ENCODE measurements around the gene MS4A6E. TPM values are rescaled to one million over a fixed set of nuclear protein-coding genes. Genes with fewer than 3 reads are reported as not detected.

MS4A6E gene
- total and polyA plus RNA-seq, 2 of the 8 experiments (the other 6 are each of a cell fraction or from before 2014, with no cell fraction given), result not detected

- no peak within 1 kb of the TSS for H3K56ac ChIP-seq (replicated peaks; ENCODE audit: insufficient read length, low read depth, low read length)
- no peak within 1 kb of the TSS for H3K27ac ChIP-seq (ENCODE audit: low read depth, low read length)
- H3K23me2 ChIP-seq (ENCODE audit: low read depth, low read length), result no peaks in the 10 kb centered on the region
- H2AK5ac ChIP-seq (ENCODE audit: low read depth, low read length), result no peak within 1 kb of the TSS
- no peak within 1 kb of the TSS for H2BK12ac ChIP-seq (ENCODE audit: low read depth, low read length)
- H3K23ac ChIP-seq (ENCODE audit: insufficient read length), result no peak within 1 kb of the TSS
- no peaks in the 10 kb centered on the region for H3K9me3 ChIP-seq (ENCODE audit: insufficient read depth in 2 of 2, low read depth in 1 of 2, low read length in 1 of 2)
- H2BK5ac ChIP-seq (ENCODE audit: low read depth, low read length), result no peak within 1 kb of the TSS
- no peak within 1 kb of the TSS for H2AFZ ChIP-seq (ENCODE audit: low read length)
- no peaks in the 10 kb centered on the region for H4K20me1 ChIP-seq (replicated peaks in 1 of 2; ENCODE audit: control insufficient read depth in 1 of 2, insufficient read depth in 2 of 2, low read length in 2 of 2)
- WGBS, 2 experiments (ENCODE audit: extremely low coverage in 1 of 2, insufficient coverage in 1 of 2, insufficient read length in 1 of 2, insufficient replicate concordance in 2 of 2, low coverage in 1 of 2, low lambda C conversion rate in 2 of 2, missing lambda C conversion rate in 1 of 2), result 87% methylated on average over 3 of the region's 3 CpGs; no CpG with 5 or more reads in 1 of the 2 experiments
- no peak within 1 kb of the TSS for H3K4ac ChIP-seq (replicated peaks; ENCODE audit: insufficient read length, low read depth, low read length)
- H4K91ac ChIP-seq (replicated peaks; ENCODE audit: insufficient read length, low read length), result no peak within 1 kb of the TSS
- H3K79me1 ChIP-seq (ENCODE audit: low read depth, low read length), result no peaks in the 10 kb centered on the region
- H3K36me3 ChIP-seq (ENCODE audit: control insufficient read depth in 2 of 4, insufficient read depth in 4 of 4, low read length in 3 of 4), result no peaks in the 10 kb centered on the region
- no peaks in the 10 kb centered on the region for H3K4me1 ChIP-seq (replicated peaks in 1 of 4; ENCODE audit: control insufficient read depth in 3 of 4, insufficient read depth in 4 of 4, low read length in 3 of 4)
- H3K18ac ChIP-seq (ENCODE audit: extremely low read depth, low read length), result no peak within 1 kb of the TSS
- H3K14ac ChIP-seq (ENCODE audit: insufficient read length), result no peak within 1 kb of the TSS
- H2BK120ac ChIP-seq (replicated peaks; ENCODE audit: low read depth, low read length), result no peak within 1 kb of the TSS
- FAIRE-seq, result no peak
- H3K79me2 ChIP-seq (ENCODE audit: control insufficient read depth in 1 of 2, insufficient read depth in 2 of 2, low read length in 2 of 2), result no peaks in the 10 kb centered on the region
- no peak within 1 kb of the TSS for H3K4me2 ChIP-seq (ENCODE audit: insufficient read depth in 1 of 2, low read depth in 2 of 2, low read length in 2 of 2)
- no peak within 1 kb of the TSS for H3K9ac ChIP-seq (replicated peaks in 1 of 4; ENCODE audit: extremely low read depth in 1 of 4, low read depth in 3 of 4, low read length in 3 of 4)
- POLR2A ChIA-PET (ENCODE audit: partially characterized antibody), result no interaction called here
- CTCF ChIA-PET (ENCODE audit: partially characterized antibody), result interaction anchor here (1.6 kb wide), 1 partner anchor 15 kb away, joined by 4 read pairs; no protein-coding TSS in a partner anchor
- H2BK15ac ChIP-seq (ENCODE audit: low read length), result no peak within 1 kb of the TSS
- DNase-seq (ENCODE audit: low read depth in 1 of 2, low spot score in 2 of 2), result no peak
- H4K5ac ChIP-seq (ENCODE audit: insufficient read length, low read depth, low read length), result no peak within 1 kb of the TSS
- H3K4me3 ChIP-seq (ENCODE audit: extremely low read depth in 1 of 4, insufficient read depth in 2 of 4, low read depth in 3 of 4, low read length in 4 of 4), result no peak within 1 kb of the TSS
- H3K27me3 ChIP-seq (replicated peaks in 1 of 4; ENCODE audit: control insufficient read depth in 3 of 4, extremely low read depth in 1 of 4, insufficient read depth in 3 of 4, low read length in 3 of 4), result no peaks in the 10 kb centered on the region
- no peak within 1 kb of the TSS for H2BK20ac ChIP-seq (ENCODE audit: low read length)
- H4K8ac ChIP-seq (ENCODE audit: extremely low read depth, insufficient read depth, low read length), result peak within 1 kb of the TSS; percentile 71; the same call in 1 of the 2 replicates
- no peak for TF ChIP-seq EP300 (IDR thresholded peaks at IDR 0.05; ENCODE audit: borderline replicate concordance in 1 of 2, low read depth in 2 of 2, low read length in 2 of 2)
- no peak for TF ChIP-seq ZNF274 (IDR thresholded peaks at IDR 0.05; ENCODE audit: borderline replicate concordance, extremely low read depth, low read length)
- TF ChIP-seq ASH2L (IDR thresholded peaks at IDR 0.05; ENCODE audit: low read length), result no peak
- no peak for TF ChIP-seq POLR2AphosphoS5 (IDR thresholded peaks at IDR 0.05; ENCODE audit: low read depth, low read length)
- no peak for TF ChIP-seq MAFK (IDR thresholded peaks at IDR 0.05; ENCODE audit: low read depth, low read length)
- no peak for TF ChIP-seq GABPA (IDR thresholded peaks at IDR 0.05; ENCODE audit: borderline replicate concordance, insufficient read depth, low read length)
- TF ChIP-seq RNF2 (IDR thresholded peaks at IDR 0.05; ENCODE audit: borderline replicate concordance, low read depth, low read length, missing control alignments, poor library complexity, severe bottlenecking), result no peak
- no peak for TF ChIP-seq PHF8 (conservative IDR thresholded peaks at IDR 0.05; ENCODE audit: low read depth, low read length)
- TF ChIP-seq POU5F1 (IDR thresholded peaks at IDR 0.05; ENCODE audit: low read depth, low read length), result no peak
- no peak for TF ChIP-seq SRF (IDR thresholded peaks at IDR 0.05; ENCODE audit: low read depth, low read length)
- TF ChIP-seq RAD21 (IDR thresholded peaks at IDR 0.05 in 1 of 2, conservative IDR thresholded peaks at IDR 0.05 in 1 of 2; ENCODE audit: low read depth in 2 of 2, low read length in 2 of 2), result no peak
- TF ChIP-seq, protein P1, sequence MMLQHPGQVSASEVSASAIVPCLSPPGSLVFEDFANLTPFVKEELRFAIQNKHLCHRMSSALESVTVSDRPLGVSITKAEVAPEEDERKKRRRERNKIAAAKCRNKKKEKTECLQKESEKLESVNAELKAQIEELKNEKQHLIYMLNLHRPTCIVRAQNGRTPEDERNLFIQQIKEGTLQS (IDR thresholded peaks at IDR 0.05; ENCODE audit: insufficient read depth, low read depth, low read length), result no peak
- TF ChIP-seq GTF2F1 (IDR thresholded peaks at IDR 0.05; ENCODE audit: borderline replicate concordance, low read depth, low read length), result no peak
Measured at GRCh38 chr11:60378354-60378753, 51.3 kb downstream of the MS4A6E start, which contains the start of gene MS4A7. Gene MS4A7, plus strand, starts transcription at chr11:60378532. Its CDS starts 4,610 bp downstream, at chr11:60383142.

All from H1 (cell line).